K562 (cell line): Measurements from ENCODE around the gene TCTN3. TPM values are rescaled to one million over a fixed set of nuclear protein-coding genes. Genes with fewer than 3 reads are reported as not detected.

Experiments
- CBX1 ChIP-seq: sonication (generic); IDR thresholded peaks from 2 replicates; pipeline ENCODE4 v1.6.1; 2016; ENCODE audit warnings: antibody characterized with exemption, low read depth, mild to moderate bottlenecking
- ESRRB ChIP-seq: fragments of 250-450 bp; sonication (Bioruptor Pico); IDR thresholded peaks from 2 replicates; pipeline ENCODE4 v1.5.0; 2020; ENCODE audit warnings: mild to moderate bottlenecking, moderate library complexity, borderline replicate concordance
- FOXK2 ChIP-seq, 2 experiments: fragments of 450-650 bp; IDR thresholded peaks in 1 of 2; conservative IDR thresholded peaks in 1 of 2; 2 replicates each; pipeline ENCODE4 v1.6.1; 2016; ENCODE audit warnings: low read depth in 2 of 2, mild to moderate bottlenecking in 1 of 2
- HDAC1 ChIP-seq, 2 experiments: fragments of 450-650 bp; IDR thresholded peaks; 2 replicates each; pipeline ENCODE4 v1.6.1; 2016 to 2017; ENCODE audit warnings: inconsistent platforms in 1 of 2, mild to moderate bottlenecking in 1 of 2, moderate library complexity in 1 of 2
- LARP7 ChIP-seq: fragments of 450-650 bp; IDR thresholded peaks from 2 replicates; pipeline ENCODE4 v1.6.1; 2016
- NEUROD1 ChIP-seq: fragments of 150-350 bp; IDR thresholded peaks from 2 replicates; pipeline ENCODE4 v1.6.1; 2014; ENCODE audit warnings: borderline replicate concordance, low read length, low read depth; ENCODE audit not compliant: partially characterized antibody
- NFATC3 ChIP-seq: fragments of 450-650 bp; IDR thresholded peaks from 2 replicates; pipeline ENCODE4 v1.6.1; 2017; ENCODE audit warnings: mild to moderate bottlenecking
- NR3C1 ChIP-seq: sonication (generic); formaldehyde crosslinking; IDR thresholded peaks from 2 replicates; pipeline ENCODE4 v1.8.1; 2022; ENCODE audit warnings: missing genetic modification reagents
- OTX1 ChIP-seq: fragments of 450-650 bp; formaldehyde crosslinking; IDR thresholded peaks from 2 replicates; pipeline ENCODE4 v1.4.0; 2022; ENCODE audit warnings: mild to moderate bottlenecking
- RFX1 ChIP-seq: fragments of 450-650 bp; IDR thresholded peaks from 2 replicates; pipeline ENCODE4 v1.6.1; 2016; ENCODE audit warnings: mild to moderate bottlenecking, moderate library complexity
- ZBTB7A ChIP-seq: IDR thresholded peaks from 2 replicates; pipeline ENCODE4 v1.6.1; 2011; ENCODE audit warnings: low read depth, mild to moderate bottlenecking, low read length, moderate library complexity, borderline replicate concordance; ENCODE audit not compliant: control insufficient read depth
- ZNF124 ChIP-seq: sonication (generic); formaldehyde crosslinking; IDR thresholded peaks from 2 replicates; pipeline ENCODE4 v1.8.1; 2022; ENCODE audit warnings: missing genetic modification reagents
- ZNF507 ChIP-seq: conservative IDR thresholded peaks from 2 replicates; pipeline ENCODE4 v1.6.1; 2017; ENCODE audit warnings: missing genetic modification characterization, missing compliant biosample characterization
- ZNF717 ChIP-seq: fragments of 250-450 bp; sonication (Bioruptor Pico); IDR thresholded peaks from 2 replicates; pipeline ENCODE4 v1.5.0; 2021
- polyA plus RNA-seq, 8 experiments: library from polyadenylated mRNA; depleted of rRNA in 4 of 8; stranded (reverse) in 5 of 8; unstranded in 3 of 8; fragments of >200 nt; fragmentation: Nextera tagmentation in 2 of 8; fragmentation: Illumina TruSeq in 1 of 8; extraction: Ambion mirVana in 2 of 8; extraction: Trizol in 1 of 8; gene quantifications; 2 replicates each; pipeline versions ENCODE4 v1.2.1 to v1.2.3, GENCODE V29; 2011 to 2014; ENCODE audit warnings: inconsistent platforms in 1 of 8, missing spikeins in 1 of 8
- total RNA-seq, 7 experiments: library from RNA; depleted of rRNA in 6 of 7; stranded (reverse); fragments of >200 nt in 6 of 7; fragmentation: Illumina TruSeq in 2 of 7; extraction: Trizol in 2 of 7; gene quantifications; 2 replicates each; pipeline versions ENCODE4 v1.2.1 to v1.2.3, GENCODE V29; 2011 to 2021; ENCODE audit warnings: low replicate concordance in 1 of 7
- TF ChIP-seq, protein P1 (sequence below): fragments of 250-450 bp; sonication (Bioruptor Pico); IDR thresholded peaks from 2 replicates; pipeline ENCODE4 v1.4.0; 2020
- TF ChIP-seq, protein P2 (sequence below): fragments of 450-650 bp; IDR thresholded peaks from 2 replicates; pipeline ENCODE4 v1.6.1; 2018; ENCODE audit warnings: mild to moderate bottlenecking, low read depth; ENCODE audit not compliant: partially characterized antibody
- TF ChIP-seq, protein P3 (sequence below): fragments of 250-450 bp; sonication (Bioruptor Pico); IDR thresholded peaks from 2 replicates; pipeline ENCODE4 v1.4.0; 2020; ENCODE audit warnings: mild to moderate bottlenecking
- TF ChIP-seq, protein P4 (sequence below): sonication (generic); formaldehyde crosslinking; IDR thresholded peaks from 2 replicates; pipeline ENCODE4 v1.5.0; 2020; ENCODE audit warnings: missing genetic modification reagents
- TF ChIP-seq, protein P5 (sequence below): fragments of 450-650 bp; formaldehyde crosslinking; IDR thresholded peaks from 2 replicates; pipeline ENCODE4 v1.4.0; 2020; ENCODE audit warnings: mild to moderate bottlenecking
- TF ChIP-seq, protein P6 (sequence below): sonication (generic); formaldehyde crosslinking; IDR thresholded peaks from 2 replicates; pipeline ENCODE4 v1.8.0; 2022; ENCODE audit warnings: mild to moderate bottlenecking, low read depth, missing genetic modification reagents

Gene TCTN3
- total and polyA plus RNA-seq, 9 of the 15 experiments (the other 6 are each of a cell fraction or from before 2014, with no cell fraction given) = 10.4 to 25.8 (median 16.3) TPM

DNA sequence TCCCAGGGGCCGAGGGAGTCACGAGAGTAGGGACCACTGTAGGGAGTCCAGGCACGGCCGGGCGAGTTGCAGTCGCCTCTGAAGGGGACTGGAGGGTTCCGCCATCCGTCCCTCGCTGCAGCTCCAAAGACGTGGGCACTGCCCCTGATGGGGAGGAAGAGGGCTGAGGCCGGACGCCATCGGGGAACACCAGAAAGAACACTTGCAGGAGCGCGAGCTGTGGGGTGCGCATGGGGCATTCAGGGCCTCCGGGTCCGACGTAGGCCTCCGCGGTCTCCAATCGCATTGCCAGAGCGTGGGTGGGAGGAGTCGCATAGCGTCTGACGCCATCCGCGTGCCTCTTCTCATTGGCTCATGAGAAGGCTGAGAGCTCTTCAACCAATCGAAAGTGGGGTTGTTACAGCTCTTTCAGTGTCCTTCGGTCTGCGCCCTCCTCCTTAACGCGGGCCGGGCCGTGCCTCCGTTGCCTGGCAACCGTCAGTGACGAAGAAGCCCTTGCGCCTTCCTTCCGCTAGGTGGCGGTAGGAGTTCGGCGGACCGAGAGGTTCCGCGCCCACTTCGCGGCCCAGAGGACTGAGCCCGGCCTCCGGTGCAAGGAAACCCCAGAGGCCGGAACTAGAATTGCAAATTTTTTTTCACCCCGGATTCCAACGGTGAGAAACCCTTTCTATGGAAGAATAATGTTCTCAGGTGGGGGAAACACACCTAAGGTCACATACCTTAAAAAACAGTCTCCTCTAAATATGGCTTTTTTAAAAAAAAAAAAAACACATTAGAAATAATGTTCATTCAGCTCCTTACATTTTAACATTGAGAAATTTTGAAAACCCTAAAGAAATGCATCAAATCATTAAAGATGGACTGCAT is at the start of gene TCTN3 (continued):
- TF ChIP-seq, protein P1, sequence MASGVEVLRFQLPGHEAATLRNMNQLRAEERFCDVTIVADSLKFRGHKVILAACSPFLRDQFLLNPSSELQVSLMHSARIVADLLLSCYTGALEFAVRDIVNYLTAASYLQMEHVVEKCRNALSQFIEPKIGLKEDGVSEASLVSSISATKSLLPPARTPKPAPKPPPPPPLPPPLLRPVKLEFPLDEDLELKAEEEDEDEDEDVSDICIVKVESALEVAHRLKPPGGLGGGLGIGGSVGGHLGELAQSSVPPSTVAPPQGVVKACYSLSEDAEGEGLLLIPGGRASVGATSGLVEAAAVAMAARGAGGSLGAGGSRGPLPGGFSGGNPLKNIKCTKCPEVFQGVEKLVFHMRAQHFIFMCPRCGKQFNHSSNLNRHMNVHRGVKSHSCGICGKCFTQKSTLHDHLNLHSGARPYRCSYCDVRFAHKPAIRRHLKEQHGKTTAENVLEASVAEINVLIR = peak; percentile 66
- peak; percentile 34 for TF ChIP-seq NEUROD1
- TF ChIP-seq, protein P2, sequence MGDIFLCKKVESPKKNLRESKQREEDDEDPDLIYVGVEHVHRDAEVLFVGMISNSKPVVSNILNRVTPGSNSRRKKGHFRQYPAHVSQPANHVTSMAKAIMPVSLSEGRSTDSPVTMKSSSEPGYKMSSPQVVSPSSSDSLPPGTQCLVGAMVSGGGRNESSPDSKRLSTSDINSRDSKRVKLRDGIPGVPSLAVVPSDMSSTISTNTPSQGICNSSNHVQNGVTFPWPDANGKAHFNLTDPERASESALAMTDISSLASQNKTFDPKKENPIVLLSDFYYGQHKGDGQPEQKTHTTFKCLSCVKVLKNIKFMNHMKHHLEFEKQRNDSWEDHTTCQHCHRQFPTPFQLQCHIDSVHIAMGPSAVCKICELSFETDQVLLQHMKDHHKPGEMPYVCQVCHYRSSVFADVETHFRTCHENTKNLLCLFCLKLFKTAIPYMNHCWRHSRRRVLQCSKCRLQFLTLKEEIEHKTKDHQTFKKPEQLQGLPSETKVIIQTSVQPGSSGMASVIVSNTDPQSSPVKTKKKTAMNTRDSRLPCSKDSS = no peak
- TF ChIP-seq OTX1 = no peak
- no peak for TF ChIP-seq CBX1
- no peak for TF ChIP-seq ZNF507 (tag)
- TF ChIP-seq, protein P3, sequence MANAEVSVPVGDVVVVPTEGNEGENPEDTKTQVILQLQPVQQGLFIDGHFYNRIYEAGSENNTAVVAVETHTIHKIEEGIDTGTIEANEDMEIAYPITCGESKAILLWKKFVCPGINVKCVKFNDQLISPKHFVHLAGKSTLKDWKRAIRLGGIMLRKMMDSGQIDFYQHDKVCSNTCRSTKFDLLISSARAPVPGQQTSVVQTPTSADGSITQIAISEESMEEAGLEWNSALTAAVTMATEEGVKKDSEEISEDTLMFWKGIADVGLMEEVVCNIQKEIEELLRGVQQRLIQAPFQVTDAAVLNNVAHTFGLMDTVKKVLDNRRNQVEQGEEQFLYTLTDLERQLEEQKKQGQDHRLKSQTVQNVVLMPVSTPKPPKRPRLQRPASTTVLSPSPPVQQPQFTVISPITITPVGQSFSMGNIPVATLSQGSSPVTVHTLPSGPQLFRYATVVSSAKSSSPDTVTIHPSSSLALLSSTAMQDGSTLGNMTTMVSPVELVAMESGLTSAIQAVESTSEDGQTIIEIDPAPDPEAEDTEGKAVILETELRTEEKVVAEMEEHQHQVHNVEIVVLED (CRISPR knock-in tag) = peak; percentile 72
- no peak for TF ChIP-seq ZNF717 (CRISPR knock-in tag)
- TF ChIP-seq NFATC3 = no peak
- peak in 1 of 2 experiments; percentile 88; a peak in 2 of 4 replicates for TF ChIP-seq HDAC1 (IDR thresholded peaks at IDR 0.05)
- TF ChIP-seq, protein P4, sequence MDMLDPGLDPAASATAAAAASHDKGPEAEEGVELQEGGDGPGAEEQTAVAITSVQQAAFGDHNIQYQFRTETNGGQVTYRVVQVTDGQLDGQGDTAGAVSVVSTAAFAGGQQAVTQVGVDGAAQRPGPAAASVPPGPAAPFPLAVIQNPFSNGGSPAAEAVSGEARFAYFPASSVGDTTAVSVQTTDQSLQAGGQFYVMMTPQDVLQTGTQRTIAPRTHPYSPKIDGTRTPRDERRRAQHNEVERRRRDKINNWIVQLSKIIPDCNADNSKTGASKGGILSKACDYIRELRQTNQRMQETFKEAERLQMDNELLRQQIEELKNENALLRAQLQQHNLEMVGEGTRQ (CRISPR knock-in tag) = no peak
- no peak for TF ChIP-seq ESRRB
- TF ChIP-seq NR3C1 (CRISPR knock-in tag) = no peak
- no peak for TF ChIP-seq LARP7
- TF ChIP-seq RFX1 = peak; percentile 100
- TF ChIP-seq, protein P5, sequence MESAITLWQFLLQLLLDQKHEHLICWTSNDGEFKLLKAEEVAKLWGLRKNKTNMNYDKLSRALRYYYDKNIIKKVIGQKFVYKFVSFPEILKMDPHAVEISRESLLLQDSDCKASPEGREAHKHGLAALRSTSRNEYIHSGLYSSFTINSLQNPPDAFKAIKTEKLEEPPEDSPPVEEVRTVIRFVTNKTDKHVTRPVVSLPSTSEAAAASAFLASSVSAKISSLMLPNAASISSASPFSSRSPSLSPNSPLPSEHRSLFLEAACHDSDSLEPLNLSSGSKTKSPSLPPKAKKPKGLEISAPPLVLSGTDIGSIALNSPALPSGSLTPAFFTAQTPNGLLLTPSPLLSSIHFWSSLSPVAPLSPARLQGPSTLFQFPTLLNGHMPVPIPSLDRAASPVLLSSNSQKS (CRISPR knock-in tag) = no peak
- TF ChIP-seq ZNF124 (CRISPR knock-in tag) = no peak
- TF ChIP-seq, protein P6, sequence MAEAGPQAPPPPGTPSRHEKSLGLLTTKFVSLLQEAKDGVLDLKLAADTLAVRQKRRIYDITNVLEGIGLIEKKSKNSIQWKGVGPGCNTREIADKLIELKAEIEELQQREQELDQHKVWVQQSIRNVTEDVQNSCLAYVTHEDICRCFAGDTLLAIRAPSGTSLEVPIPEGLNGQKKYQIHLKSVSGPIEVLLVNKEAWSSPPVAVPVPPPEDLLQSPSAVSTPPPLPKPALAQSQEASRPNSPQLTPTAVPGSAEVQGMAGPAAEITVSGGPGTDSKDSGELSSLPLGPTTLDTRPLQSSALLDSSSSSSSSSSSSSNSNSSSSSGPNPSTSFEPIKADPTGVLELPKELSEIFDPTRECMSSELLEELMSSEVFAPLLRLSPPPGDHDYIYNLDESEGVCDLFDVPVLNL (CRISPR knock-in tag) = 0 out of 2 replicates have a peak, but pooled peaks have one; percentile 26
- 0 out of 4 replicates have a peak, but pooled peaks of 1 of the 2 experiments have one; percentile 32 for TF ChIP-seq FOXK2 (conservative IDR thresholded peaks at IDR 0.05 in 1 of 2, IDR thresholded peaks at IDR 0.05 in 1 of 2; ENCODE audit: low read depth in 2 of 2)
- no peak for TF ChIP-seq ZBTB7A
